HG03108 (cell line): ENCODE data around the gene ATP8A2.

Experiments used
- ATAC-seq: cut with Tn5 transposase; IDR thresholded peaks from one replicate; pipeline ENCODE4 v1.9.1; 2021; ENCODE audit warnings: moderate library complexity; ENCODE audit not compliant: unreplicated experiment

ATP8A2 gene

GRCh38 chr13:25902891-25903341 is 531.1 kb downstream of the ATP8A2 start:
- no peak for ATAC-seq

DNA sequence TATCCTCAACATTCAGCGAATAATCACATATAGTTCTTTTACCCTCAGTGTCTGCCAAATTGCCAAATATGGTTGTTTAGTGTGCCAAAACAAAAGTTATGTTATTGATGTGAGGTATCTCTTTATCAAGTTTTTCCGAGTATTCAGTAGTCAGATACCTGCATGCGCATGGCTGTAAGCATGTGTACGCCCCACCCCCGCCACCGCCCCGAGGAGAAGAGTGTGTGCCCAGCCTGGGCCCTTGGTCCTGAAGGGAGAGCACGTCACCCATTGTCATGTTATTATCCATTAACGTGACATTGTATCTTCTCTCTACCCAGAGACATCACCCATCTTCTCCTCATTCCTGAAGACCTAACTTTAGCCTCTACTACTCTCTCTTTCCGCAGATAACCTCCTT is 533.1 kb downstream of the ATP8A2 start:
- ATAC-seq: no peak

- ATAC-seq: no peak
These were observed 533.8 kb downstream of the ATP8A2 start for GRCh38 chr13:25905611-25906010.

DNA sequence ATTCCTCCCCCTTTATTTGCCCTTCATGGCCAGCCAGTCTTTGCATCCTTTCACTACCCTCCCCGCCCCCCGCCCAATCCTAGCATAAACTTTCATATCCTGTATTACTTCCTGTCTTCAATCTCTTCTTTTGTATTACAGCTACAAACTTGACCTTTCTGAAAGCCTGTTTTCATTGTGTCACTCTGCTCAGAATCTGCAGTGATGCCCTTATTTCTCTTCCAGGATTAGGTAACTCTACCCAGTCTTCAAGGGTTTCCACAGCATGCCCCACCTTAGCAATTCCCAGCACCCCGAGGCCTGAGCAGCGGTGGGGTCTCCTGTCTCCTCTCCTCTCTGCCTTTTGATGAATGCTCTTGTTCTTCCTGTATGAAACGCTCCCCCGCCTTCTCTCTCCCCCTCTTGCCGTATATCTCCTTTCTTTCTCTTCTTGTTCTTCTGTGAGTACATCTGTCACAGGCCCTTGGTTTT is 534.5 kb downstream of the ATP8A2 start:
- ATAC-seq: no peak

GRCh38 chr13:25908366-25908765 is 536.6 kb downstream of the ATP8A2 start:
- no peak for ATAC-seq

GRCh38 chr13:25910243-25910642 is 538.5 kb downstream of the ATP8A2 start:
- ATAC-seq: no peak

- ATAC-seq: no peak
These were observed 539.2 kb downstream of the ATP8A2 start for GRCh38 chr13:25910991-25911419.

DNA sequence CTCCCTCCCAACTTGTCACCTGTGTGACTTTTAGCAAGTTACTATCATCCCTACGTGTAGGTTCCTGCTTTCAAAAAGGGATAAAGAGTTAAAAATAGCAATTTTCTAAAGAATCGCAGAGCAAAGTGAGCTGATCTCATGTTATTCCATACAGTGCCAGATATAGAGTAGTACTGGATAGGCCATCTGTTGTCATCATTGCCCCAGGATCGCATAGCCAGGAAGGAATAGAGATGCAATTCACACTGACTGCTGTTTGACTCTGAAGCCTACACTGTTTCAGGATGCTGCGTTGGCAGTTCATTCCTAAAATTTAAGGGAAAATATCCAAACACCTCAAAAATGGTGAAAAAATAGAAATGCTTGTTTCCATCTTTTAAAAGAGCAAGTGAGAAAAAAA is 541.2 kb downstream of the ATP8A2 start:
- ATAC-seq: no peak

DNA sequence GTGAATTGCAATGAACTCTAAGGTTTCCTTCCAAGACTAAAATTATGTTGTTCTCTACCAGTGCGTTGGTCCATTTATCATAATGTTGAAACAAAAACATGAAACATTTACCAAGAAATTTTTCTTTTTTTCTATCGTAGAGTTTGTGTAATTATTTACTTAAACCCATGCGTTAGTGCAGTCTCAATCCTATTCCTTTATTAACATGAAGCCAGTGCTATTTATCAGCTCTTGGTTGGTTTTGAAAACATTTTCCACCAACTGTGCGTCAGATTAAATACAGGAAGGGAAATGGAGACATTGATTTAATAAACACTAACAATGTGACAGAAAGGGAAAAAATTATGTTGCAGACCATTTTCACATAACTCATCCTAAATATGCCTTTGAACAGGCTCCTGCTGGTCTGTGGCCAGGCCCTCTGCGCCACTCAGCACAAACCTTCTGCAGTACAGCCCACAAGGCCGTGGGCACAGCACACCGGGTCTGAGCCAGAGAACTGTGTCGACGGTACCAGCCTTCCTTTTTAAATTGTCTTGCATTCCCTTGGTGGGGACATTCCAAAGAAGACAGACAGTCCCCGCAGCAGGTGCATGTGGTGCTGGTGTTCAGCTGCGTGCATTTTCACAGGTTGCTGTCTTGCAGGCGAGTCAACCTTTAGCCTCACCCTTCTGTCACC is 544.2 kb downstream of the ATP8A2 start:
- ATAC-seq: no peak

GRCh38 chr13:25920277-25920676 is 548.5 kb downstream of the ATP8A2 start:
- ATAC-seq: no peak

GRCh38 chr13:25920931-25921330 is 549.2 kb downstream of the ATP8A2 start:
- no peak for ATAC-seq

DNA sequence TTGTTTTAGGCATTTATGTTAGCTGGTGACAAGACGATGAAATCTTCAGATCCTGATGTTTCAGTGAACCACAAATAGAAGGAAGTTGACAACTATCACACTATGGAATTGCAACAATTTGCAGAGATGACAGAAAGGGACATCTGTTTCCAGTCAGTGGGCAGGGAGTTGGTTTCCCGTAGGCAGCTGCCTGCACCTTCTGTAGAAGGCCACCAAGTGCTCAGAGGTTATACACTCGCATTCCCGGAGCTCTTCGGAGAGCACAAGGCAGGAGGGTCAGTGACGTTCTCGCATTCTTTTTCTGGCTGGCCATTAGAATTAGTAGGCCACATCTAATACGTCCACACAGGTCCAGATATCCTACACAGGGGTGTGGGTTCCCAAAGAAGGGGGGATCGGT is 550.6 kb downstream of the ATP8A2 start:
- ATAC-seq: no peak

DNA sequence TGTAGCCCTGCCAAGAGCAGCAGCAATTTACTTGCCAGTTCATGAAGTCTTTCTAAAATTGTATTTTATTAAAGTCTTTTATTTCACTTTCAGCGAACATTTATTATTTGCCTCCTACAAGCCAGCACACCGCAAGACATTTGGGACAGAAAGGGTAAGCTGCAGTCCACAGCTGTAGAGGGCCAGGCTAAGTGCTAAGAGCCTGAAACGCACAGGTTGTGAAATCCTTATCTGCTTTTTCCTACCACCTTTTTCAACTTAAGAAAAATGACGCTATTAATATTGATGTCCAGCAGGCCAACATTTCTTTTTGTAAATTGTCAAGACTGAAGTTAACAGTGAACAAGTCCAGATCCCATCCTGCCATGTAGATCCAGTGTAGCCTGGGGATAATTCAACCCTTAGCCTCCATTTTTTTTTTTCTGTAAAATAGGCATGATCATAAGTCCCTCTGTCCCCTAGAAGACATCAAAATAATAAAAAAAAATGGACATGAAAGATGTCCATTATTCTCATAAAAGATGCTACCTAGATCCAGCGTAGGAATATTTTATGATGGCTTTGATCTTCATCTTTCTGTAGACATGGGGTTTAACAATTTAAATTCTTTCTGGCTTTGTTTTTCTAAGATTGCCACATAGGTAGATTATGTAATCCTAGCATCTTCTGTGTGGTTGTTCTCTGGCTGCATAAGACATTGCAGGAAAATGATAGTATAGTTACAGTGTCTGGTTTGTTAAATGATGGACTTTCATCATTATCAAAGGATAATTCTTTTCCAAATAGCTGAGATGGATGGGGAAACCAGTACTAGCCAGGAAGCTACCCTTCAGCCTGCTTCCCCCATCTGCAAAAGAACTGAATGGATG is 551.7 kb downstream of the ATP8A2 start:
- ATAC-seq: no peak

GRCh38 chr13:25927363-25927762 is 555.6 kb downstream of the ATP8A2 start:
- no peak for ATAC-seq

- ATAC-seq: no peak
These were observed 556.2 kb downstream of the ATP8A2 start for GRCh38 chr13:25927932-25928331.

DNA sequence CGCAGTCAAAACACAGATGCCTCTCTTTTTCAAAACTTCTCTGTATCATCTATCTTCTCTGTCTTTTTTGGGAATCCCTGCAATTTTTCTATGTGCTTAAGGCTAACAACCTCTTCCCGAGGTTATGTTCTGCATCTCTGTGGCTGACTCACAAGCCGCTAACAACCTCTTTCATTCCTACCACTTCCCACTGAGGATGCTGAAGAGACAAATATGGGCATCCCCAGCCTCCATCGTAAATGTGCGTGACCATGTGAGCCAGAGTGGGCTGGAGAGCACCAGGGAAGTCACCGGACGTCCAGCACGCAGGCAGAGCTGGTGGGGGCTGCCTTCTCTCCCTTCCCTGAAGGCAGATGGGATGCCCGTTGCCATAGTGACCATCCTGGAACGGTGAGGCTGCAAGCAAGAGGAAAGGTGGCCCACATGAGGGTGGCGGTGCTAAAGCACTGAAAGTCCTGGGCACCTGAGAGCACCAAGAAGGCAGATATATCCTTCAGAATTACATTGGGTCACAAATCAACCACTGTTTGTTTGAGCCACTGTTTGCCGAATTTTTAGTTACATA is 557.2 kb downstream of the ATP8A2 start:
- no peak for ATAC-seq

DNA sequence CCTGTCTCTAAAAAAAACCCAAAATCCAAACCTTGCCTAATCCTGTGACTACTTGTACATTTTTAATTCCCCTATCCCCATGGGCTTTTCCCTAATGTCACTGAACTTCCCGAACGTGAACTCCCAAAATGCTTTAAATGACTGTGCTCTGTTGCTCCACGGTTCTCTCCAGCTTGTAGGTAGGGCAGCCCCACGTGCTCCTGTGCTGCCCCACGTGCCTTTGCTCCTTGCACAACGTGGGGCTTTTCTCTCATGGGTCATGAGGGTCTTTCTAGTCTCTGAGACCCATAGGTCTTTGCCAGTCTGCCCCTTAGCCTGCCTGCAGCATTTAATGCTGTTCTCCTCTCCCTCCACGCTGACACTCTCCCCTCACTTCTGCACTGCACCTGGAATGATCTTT is 558.0 kb downstream of the ATP8A2 start:
- no peak for ATAC-seq

GRCh38 chr13:25930653-25931052 is 558.9 kb downstream of the ATP8A2 start:
- no peak for ATAC-seq

GRCh38 chr13:25932365-25932764 is 560.6 kb downstream of the ATP8A2 start:
- no peak for ATAC-seq

GRCh38 chr13:25933520-25933919 is 561.7 kb downstream of the ATP8A2 start:
- no peak for ATAC-seq

GRCh38 chr13:25934127-25934526 is 562.4 kb downstream of the ATP8A2 start:
- no peak for ATAC-seq
